PFSK-1 (cell line): ENCODE results near the gene SARM1.

Experiments
- FOXP2 ChIP-seq: optimal IDR thresholded peaks from 2 replicates; pipeline ENCODE3; 2011; ENCODE audit warnings: borderline replicate concordance, control low read depth, inconsistent platforms; ENCODE audit not compliant: insufficient read depth; ENCODE audit errors: extremely low read length, extremely low read depth
- POLR2AphosphoS5 ChIP-seq: IDR thresholded peaks from 2 replicates; pipeline ENCODE4 v1.6.1; 2012; ENCODE audit warnings: low read depth, mild to moderate bottlenecking, control low read depth, low read length, moderate library complexity
- REST ChIP-seq, 2 experiments: IDR thresholded peaks; 2 replicates each; pipeline versions ENCODE4 v1.6.1 to v1.8.0; 2011 to 2012; ENCODE audit warnings: low read depth in 2 of 2, low read length in 2 of 2, control low read depth in 1 of 2, inconsistent platforms in 1 of 2, mild to moderate bottlenecking in 1 of 2, moderate library complexity in 1 of 2; ENCODE audit not compliant: insufficient read depth in 1 of 2
- SIN3A ChIP-seq: IDR thresholded peaks from 2 replicates; pipeline ENCODE4 v1.6.1; 2012; ENCODE audit warnings: mild to moderate bottlenecking, low read length, moderate library complexity, borderline replicate concordance; ENCODE audit not compliant: insufficient read depth
- TAF1 ChIP-seq: IDR thresholded peaks from 2 replicates; pipeline ENCODE4 v1.6.1; 2012; ENCODE audit warnings: low read length, control low read depth, borderline replicate concordance; ENCODE audit not compliant: insufficient read depth

GRCh38 chr17:28369684-28370034 is 1.8 kb upstream of the SARM1 start:
- no peak for TF ChIP-seq TAF1
- no peak for TF ChIP-seq POLR2AphosphoS5
- no peak for TF ChIP-seq SIN3A
- TF ChIP-seq FOXP2 = no peak
- no peak for TF ChIP-seq REST (IDR thresholded peaks at IDR 0.05; ENCODE audit: insufficient read depth in 1 of 2, low read depth in 2 of 2, low read length in 2 of 2)
